ENCODE data around the gene LAMB4. TPM values are rescaled to one million over a fixed set of nuclear protein-coding genes. Genes with fewer than 3 reads are reported as not detected.
A peak's percentile ranks its signal among the peaks of the same experiment; 100 is the strongest.

LAMB4 gene
- total RNA-seq, 1 experiment from 2014 or later, result 0.13 TPM

GRCh38 chr7:108109221-108109908 lies 20.8 kb downstream of the LAMB4 start:
- Histone ChIP-seq H3K9me3 (replicated peaks) (no peaks in the 10 kb centered on the region), H3K27me3 (replicated peaks) (no peaks in the 10 kb centered on the region), H3K4me3 (no peak overlapping the region), H3K36me3 (no peaks in the 10 kb centered on the region), H3K4me1 (replicated peaks) (peaks cover 2% of the 10 kb centered on the region), H3K27ac (no peak overlapping the region)
- no peak for DNase-seq (ENCODE audit: low read depth in 1 of 2, low spot score in 2 of 2)

- H3K4me3 ChIP-seq, result no peak overlapping the region
These were observed 22.0 kb downstream of the LAMB4 start for GRCh38 chr7:108108131-108108530.

GRCh38 chr7:108104324-108104723 lies 25.8 kb downstream of the LAMB4 start:
- DNase-seq (ENCODE audit: low read depth in 1 of 2, low spot score in 2 of 2), result no peak
- peaks cover 29% of the 10 kb centered on the region for H3K4me1 ChIP-seq (replicated peaks)
- peak overlapping the region; percentile 61 for H3K27ac ChIP-seq
- no peaks in the 10 kb centered on the region for H3K36me3 ChIP-seq
- H3K4me3 ChIP-seq, result no peak overlapping the region
- H3K9me3 ChIP-seq (replicated peaks), result no peaks in the 10 kb centered on the region
- no peaks in the 10 kb centered on the region for H3K27me3 ChIP-seq (replicated peaks)

More at GRCh38 chr7:108108131-108108530, 22.0 kb downstream of the LAMB4 start:
- H3K36me3 ChIP-seq, result no peaks in the 10 kb centered on the region
- peaks cover 14% of the 10 kb centered on the region for H3K4me1 ChIP-seq (replicated peaks)
- no peak for DNase-seq (ENCODE audit: low read depth in 1 of 2, low spot score in 2 of 2)
- H3K27ac ChIP-seq, result no peak overlapping the region
- no peaks in the 10 kb centered on the region for H3K9me3 ChIP-seq (replicated peaks)
- no peaks in the 10 kb centered on the region for H3K27me3 ChIP-seq (replicated peaks)

GRCh38 chr7:108103558-108104298 lies 26.4 kb downstream of the LAMB4 start:
- Histone ChIP-seq H3K27ac (peak overlapping the region; percentile 61), H3K27me3 (replicated peaks) (no peaks in the 10 kb centered on the region), H3K4me1 (replicated peaks) (peaks cover 35% of the 10 kb centered on the region), H3K36me3 (no peaks in the 10 kb centered on the region), H3K4me3 (no peak overlapping the region), H3K9me3 (replicated peaks) (no peaks in the 10 kb centered on the region)
- DNase-seq (ENCODE audit: low read depth in 1 of 2, low spot score in 2 of 2), result peak in 1 of 2 experiments; percentile 40

GRCh38 chr7:108102671-108103312 lies 27.4 kb downstream of the LAMB4 start:
- Histone ChIP-seq H3K4me3 (no peak overlapping the region), H3K4me1 (replicated peaks) (peaks cover 41% of the 10 kb centered on the region), H3K9me3 (replicated peaks) (no peaks in the 10 kb centered on the region), H3K36me3 (no peaks in the 10 kb centered on the region), H3K27ac (no peak overlapping the region), H3K27me3 (replicated peaks) (no peaks in the 10 kb centered on the region)
- DNase-seq (ENCODE audit: low read depth in 1 of 2, low spot score in 2 of 2), result no peak

GRCh38 chr7:108101759-108102158 lies 28.4 kb downstream of the LAMB4 start:
- Histone ChIP-seq H3K4me1 (replicated peaks) (peaks cover 44% of the 10 kb centered on the region), H3K27ac (no peak overlapping the region), H3K27me3 (replicated peaks) (no peaks in the 10 kb centered on the region), H3K4me3 (no peak overlapping the region), H3K36me3 (no peaks in the 10 kb centered on the region), H3K9me3 (replicated peaks) (no peaks in the 10 kb centered on the region)
- DNase-seq (ENCODE audit: low read depth in 1 of 2, low spot score in 2 of 2), result no peak

- no peaks in the 10 kb centered on the region for H3K9me3 ChIP-seq (replicated peaks)
- peak overlapping the region; percentile 29 for H3K27ac ChIP-seq
- H3K27me3 ChIP-seq (replicated peaks), result no peaks in the 10 kb centered on the region
- no peaks in the 10 kb centered on the region for H3K36me3 ChIP-seq
- H3K4me3 ChIP-seq, result no peak overlapping the region
- DNase-seq (ENCODE audit: low read depth in 1 of 2, low spot score in 2 of 2), result no peak
- H3K4me1 ChIP-seq (replicated peaks), result peaks cover 62% of the 10 kb centered on the region
These were observed 30.4 kb downstream of the LAMB4 start for GRCh38 chr7:108099713-108100112.

- DNase-seq (ENCODE audit: low read depth in 1 of 2, low spot score in 2 of 2), result no peak
- no peak overlapping the region for H3K27ac ChIP-seq
These were observed 32.5 kb downstream of the LAMB4 start for GRCh38 chr7:108097703-108098102.

GRCh38 chr7:108096996-108097395 lies 33.2 kb downstream of the LAMB4 start:
- Histone ChIP-seq H3K27ac (no peak overlapping the region), H3K36me3 (no peaks in the 10 kb centered on the region), H3K9me3 (replicated peaks) (no peaks in the 10 kb centered on the region), H3K4me1 (replicated peaks) (peaks cover 58% of the 10 kb centered on the region), H3K4me3 (no peak overlapping the region), H3K27me3 (replicated peaks) (no peaks in the 10 kb centered on the region)
- no peak for DNase-seq (ENCODE audit: low read depth in 1 of 2, low spot score in 2 of 2)

More at GRCh38 chr7:108097703-108098102, 32.5 kb downstream of the LAMB4 start:
- no peaks in the 10 kb centered on the region for H3K27me3 ChIP-seq (replicated peaks)
- H3K36me3 ChIP-seq, result no peaks in the 10 kb centered on the region
- peaks cover 58% of the 10 kb centered on the region for H3K4me1 ChIP-seq (replicated peaks)
- no peak overlapping the region for H3K4me3 ChIP-seq
- no peaks in the 10 kb centered on the region for H3K9me3 ChIP-seq (replicated peaks)

GRCh38 chr7:108094933-108095710 lies 35.0 kb downstream of the LAMB4 start:
- Histone ChIP-seq H3K27me3 (replicated peaks) (no peaks in the 10 kb centered on the region), H3K4me1 (replicated peaks) (peaks cover 61% of the 10 kb centered on the region), H3K36me3 (no peaks in the 10 kb centered on the region), H3K4me3 (no peak overlapping the region), H3K9me3 (replicated peaks) (no peaks in the 10 kb centered on the region), H3K27ac (peak overlapping the region; percentile 44)
- DNase-seq (ENCODE audit: low read depth in 1 of 2, low spot score in 2 of 2), result peak; percentile 65 to 69

- H3K4me1 ChIP-seq (replicated peaks), result peaks cover 53% of the 10 kb centered on the region
These were observed 35.8 kb downstream of the LAMB4 start for GRCh38 chr7:108094346-108094745.

GRCh38 chr7:108093851-108094331 lies 36.3 kb downstream of the LAMB4 start:
- Histone ChIP-seq H3K36me3 (no peaks in the 10 kb centered on the region), H3K4me3 (no peak overlapping the region), H3K9me3 (replicated peaks) (no peaks in the 10 kb centered on the region), H3K4me1 (replicated peaks) (peaks cover 50% of the 10 kb centered on the region), H3K27ac (peak overlapping the region; percentile 44), H3K27me3 (replicated peaks) (no peaks in the 10 kb centered on the region)
- no peak for DNase-seq (ENCODE audit: low read depth in 1 of 2, low spot score in 2 of 2)

More at GRCh38 chr7:108094346-108094745, 35.8 kb downstream of the LAMB4 start:
- H3K27ac ChIP-seq, result peak overlapping the region; percentile 44
- no peak overlapping the region for H3K4me3 ChIP-seq
- DNase-seq (ENCODE audit: low read depth in 1 of 2, low spot score in 2 of 2), result peak in 1 of 2 experiments; percentile 57
- no peaks in the 10 kb centered on the region for H3K27me3 ChIP-seq (replicated peaks)
- H3K9me3 ChIP-seq (replicated peaks), result no peaks in the 10 kb centered on the region
- no peaks in the 10 kb centered on the region for H3K36me3 ChIP-seq

GRCh38 chr7:108093341-108093740 lies 36.8 kb downstream of the LAMB4 start:
- Histone ChIP-seq H3K4me1 (replicated peaks) (peaks cover 49% of the 10 kb centered on the region), H3K4me3 (no peak overlapping the region), H3K36me3 (no peaks in the 10 kb centered on the region), H3K27ac (peak overlapping the region; percentile 44; the same call in 1 of the 2 replicates), H3K27me3 (replicated peaks) (no peaks in the 10 kb centered on the region), H3K9me3 (replicated peaks) (no peaks in the 10 kb centered on the region)
- no peak for DNase-seq (ENCODE audit: low read depth in 1 of 2, low spot score in 2 of 2)

Data from SJSA1 (cell line).